Lower lobe of right lung (tissue), 2 donors: Measurements from ENCODE around the gene ZNF107. TPM values are rescaled to one million over a fixed set of nuclear protein-coding genes. Genes with fewer than 3 reads are reported as not detected.

Source experiments
- ATAC-seq, 2 donors: fragments of 200-7000 bp; cut with Tn5 transposase; one replicate each; pipeline ENCODE4 v1.9.1; 2020 to 2022; ENCODE audit warnings: mild to moderate bottlenecking in 2 of 2, moderate library complexity in 2 of 2
- DNase-seq: peaks from one replicate; pipeline ENCODE4 v3.0.0-alpha.2; 2020
- H3K27ac ChIP-seq: fragments of 200-600 bp; one replicate; pipeline ENCODE4 v1.8.0; 2022
- H3K27me3 ChIP-seq: fragments of 200-600 bp; one replicate; pipeline ENCODE4 v1.8.0; 2022; ENCODE audit warnings: low read depth
- H3K36me3 ChIP-seq: fragments of 200-600 bp; one replicate; pipeline ENCODE4 v1.8.0; 2022; ENCODE audit warnings: mild to moderate bottlenecking
- H3K4me1 ChIP-seq: fragments of 200-600 bp; one replicate; pipeline ENCODE4 v1.8.0; 2022
- H3K4me3 ChIP-seq: fragments of 200-600 bp; one replicate; pipeline ENCODE4 v1.8.0; 2022; ENCODE audit warnings: mild to moderate bottlenecking
- H3K9me3 ChIP-seq: fragments of 200-600 bp; one replicate; pipeline ENCODE4 v1.8.0; 2022
- intact Hi-C: fragments of 100-400 bp; cut with DNase I; formaldehyde crosslinking; loops from one replicate; pipeline ENCODE4 v1.11.0; 2022
- total RNA-seq: library from RNA; stranded (reverse); fragmentation: NEBNext Ultra II Directional; extraction: Animal tissue kit (Norgen Biotek cat#: 25700); gene quantifications from one replicate; pipeline ENCODE4 v1.2.1, GENCODE V29; 2021
- TF ChIP-seq, protein P1 (sequence below): fragments of 200-600 bp; IDR thresholded peaks from one replicate; pipeline ENCODE4 v1.8.0; 2022; ENCODE audit warnings: antibody characterized with exemption, mild to moderate bottlenecking
- donor health status: DM: no; HTN: yes; CAD: no; lungs with severe emphysema.

ZNF107 gene
- total RNA-seq, 1 donor from 2014 or later = 4.3 TPM

DNA sequence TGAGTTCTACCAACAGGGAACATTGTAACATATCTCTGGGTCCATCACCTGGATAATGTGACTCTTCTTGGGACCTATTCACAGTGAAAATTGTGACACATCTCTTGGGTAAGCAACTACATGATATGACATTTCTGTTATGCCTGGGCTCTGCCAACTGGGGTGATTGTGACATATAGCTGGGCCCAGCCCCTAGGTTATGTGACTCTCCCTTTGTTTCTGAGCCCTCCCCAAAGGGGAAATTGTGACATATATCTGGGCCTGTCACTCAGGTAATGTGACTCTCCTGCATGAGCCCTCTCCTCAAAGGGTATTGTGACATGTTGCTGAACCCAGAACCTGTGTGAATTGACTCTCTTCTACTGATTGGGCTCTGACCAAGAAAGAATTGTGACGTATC, 22.4 kb upstream of the ZNF107 start:
- H3K9me3 ChIP-seq = no peaks in the 10 kb centered on the region
- no peak overlapping the region for H3K27ac ChIP-seq
- DNase-seq (no peak), ATAC-seq (no peak)
- TF ChIP-seq, protein P1, sequence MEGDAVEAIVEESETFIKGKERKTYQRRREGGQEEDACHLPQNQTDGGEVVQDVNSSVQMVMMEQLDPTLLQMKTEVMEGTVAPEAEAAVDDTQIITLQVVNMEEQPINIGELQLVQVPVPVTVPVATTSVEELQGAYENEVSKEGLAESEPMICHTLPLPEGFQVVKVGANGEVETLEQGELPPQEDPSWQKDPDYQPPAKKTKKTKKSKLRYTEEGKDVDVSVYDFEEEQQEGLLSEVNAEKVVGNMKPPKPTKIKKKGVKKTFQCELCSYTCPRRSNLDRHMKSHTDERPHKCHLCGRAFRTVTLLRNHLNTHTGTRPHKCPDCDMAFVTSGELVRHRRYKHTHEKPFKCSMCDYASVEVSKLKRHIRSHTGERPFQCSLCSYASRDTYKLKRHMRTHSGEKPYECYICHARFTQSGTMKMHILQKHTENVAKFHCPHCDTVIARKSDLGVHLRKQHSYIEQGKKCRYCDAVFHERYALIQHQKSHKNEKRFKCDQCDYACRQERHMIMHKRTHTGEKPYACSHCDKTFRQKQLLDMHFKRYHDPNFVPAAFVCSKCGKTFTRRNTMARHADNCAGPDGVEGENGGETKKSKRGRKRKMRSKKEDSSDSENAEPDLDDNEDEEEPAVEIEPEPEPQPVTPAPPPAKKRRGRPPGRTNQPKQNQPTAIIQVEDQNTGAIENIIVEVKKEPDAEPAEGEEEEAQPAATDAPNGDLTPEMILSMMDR = no peak
- no peaks in the 10 kb centered on the region for H3K36me3 ChIP-seq
- no peaks in the 10 kb centered on the region for H3K27me3 ChIP-seq
- intact Hi-C loops = no loop called here
- no peaks in the 10 kb centered on the region for H3K4me1 ChIP-seq
- no peak overlapping the region for H3K4me3 ChIP-seq

DNA sequence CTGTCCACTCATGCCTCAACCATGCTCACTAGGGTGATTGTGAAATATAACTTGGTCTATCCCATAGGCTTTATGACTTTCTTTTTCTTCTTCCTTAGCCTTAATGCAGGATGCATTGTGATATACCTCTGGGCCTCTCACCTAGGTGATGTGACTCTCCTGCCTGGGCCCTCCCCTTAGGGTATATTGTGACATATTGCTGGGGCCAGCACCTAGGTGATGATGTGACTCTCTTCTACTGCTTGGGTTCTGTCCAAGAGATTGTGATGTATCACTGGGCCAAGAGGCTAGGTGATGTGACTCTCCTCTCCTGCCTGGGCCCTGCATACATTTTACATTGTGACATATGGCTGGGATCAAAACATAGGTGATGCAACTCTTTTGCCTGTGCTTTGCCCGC, 14.7 kb upstream of the ZNF107 start:
- Histone ChIP-seq H3K36me3 (no peaks in the 10 kb centered on the region), H3K9me3 (no peaks in the 10 kb centered on the region), H3K27ac (no peak overlapping the region), H3K4me1 (no peaks in the 10 kb centered on the region), H3K27me3 (no peaks in the 10 kb centered on the region), H3K4me3 (no peak overlapping the region)
- TF ChIP-seq, protein P1 = no peak
- DNase-seq (no peak), ATAC-seq (no peak)
- intact Hi-C loops = no loop called here

DNA sequence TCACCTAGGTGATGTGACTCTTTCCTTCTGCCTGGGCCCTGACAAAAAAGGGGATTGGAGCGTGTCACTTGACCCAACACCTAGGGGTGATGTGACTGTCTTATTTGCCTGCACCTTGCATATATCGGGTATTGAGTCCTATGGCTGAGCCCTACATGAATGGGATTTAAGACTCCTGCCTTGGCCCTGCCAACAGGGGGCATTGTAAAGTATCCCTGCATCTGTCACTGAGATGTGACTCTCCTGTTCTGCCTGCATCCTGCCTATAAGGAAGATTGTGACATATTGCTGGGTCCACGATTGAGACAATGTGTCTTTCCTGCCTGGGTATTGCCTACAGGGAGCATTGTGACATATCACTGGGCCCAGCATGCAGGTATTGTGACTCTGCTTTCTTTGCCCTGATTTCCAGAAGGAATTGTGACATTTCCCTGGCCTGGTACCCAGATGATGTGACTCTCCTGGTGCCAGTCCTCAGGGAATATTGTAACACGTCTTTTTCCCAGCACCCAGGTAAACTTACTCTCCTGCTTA, 14.2 kb upstream of the ZNF107 start:
- no peaks in the 10 kb centered on the region for H3K4me1 ChIP-seq
- H3K27me3 ChIP-seq = no peaks in the 10 kb centered on the region
- ATAC-seq = no peak
- DNase-seq = no peak
- H3K36me3 ChIP-seq = no peaks in the 10 kb centered on the region
- intact Hi-C loops = no loop called here
- no peak overlapping the region for H3K27ac ChIP-seq
- TF ChIP-seq, protein P1 = no peak
- no peak overlapping the region for H3K4me3 ChIP-seq
- no peaks in the 10 kb centered on the region for H3K9me3 ChIP-seq

DNA sequence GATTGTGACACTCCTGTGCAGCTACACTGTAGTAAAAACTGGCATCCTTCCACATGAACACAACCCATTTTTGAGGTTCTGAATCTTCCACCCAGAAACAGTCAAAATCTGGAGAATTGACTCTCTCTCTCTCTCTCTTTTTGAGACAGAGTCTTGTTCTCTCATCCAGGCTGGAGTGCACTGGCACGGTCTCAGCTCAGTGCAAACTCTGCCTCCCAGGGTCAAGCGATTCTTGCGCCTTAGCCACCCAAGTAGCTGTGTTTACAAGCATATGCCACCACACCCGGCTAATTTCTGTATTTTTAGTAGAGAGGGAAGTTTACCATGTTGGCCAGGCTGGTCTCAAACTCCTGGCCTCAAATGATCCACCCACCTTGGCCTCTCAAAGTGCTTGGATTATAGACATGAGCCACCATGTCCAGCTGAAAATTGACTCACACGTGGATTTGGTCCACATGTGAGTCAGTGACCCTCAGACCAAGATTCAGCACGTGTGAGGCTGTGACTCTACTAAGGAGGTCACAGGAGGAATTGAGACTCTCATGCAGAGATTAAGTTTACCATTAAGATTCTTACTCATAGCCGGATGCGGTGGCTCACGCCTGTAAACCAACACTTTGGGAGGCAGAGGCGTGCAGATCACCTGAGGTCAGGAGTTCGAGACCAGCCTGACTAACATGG, 12.1 kb upstream of the ZNF107 start:
- TF ChIP-seq, protein P1 = no peak
- H3K27me3 ChIP-seq = no peaks in the 10 kb centered on the region
- H3K4me3 ChIP-seq = no peak overlapping the region
- ATAC-seq = no peak
- no peak for DNase-seq
- no peaks in the 10 kb centered on the region for H3K36me3 ChIP-seq
- intact Hi-C loops = no loop called here
- no peak overlapping the region for H3K27ac ChIP-seq
- no peaks in the 10 kb centered on the region for H3K9me3 ChIP-seq
- H3K4me1 ChIP-seq = no peaks in the 10 kb centered on the region

DNA sequence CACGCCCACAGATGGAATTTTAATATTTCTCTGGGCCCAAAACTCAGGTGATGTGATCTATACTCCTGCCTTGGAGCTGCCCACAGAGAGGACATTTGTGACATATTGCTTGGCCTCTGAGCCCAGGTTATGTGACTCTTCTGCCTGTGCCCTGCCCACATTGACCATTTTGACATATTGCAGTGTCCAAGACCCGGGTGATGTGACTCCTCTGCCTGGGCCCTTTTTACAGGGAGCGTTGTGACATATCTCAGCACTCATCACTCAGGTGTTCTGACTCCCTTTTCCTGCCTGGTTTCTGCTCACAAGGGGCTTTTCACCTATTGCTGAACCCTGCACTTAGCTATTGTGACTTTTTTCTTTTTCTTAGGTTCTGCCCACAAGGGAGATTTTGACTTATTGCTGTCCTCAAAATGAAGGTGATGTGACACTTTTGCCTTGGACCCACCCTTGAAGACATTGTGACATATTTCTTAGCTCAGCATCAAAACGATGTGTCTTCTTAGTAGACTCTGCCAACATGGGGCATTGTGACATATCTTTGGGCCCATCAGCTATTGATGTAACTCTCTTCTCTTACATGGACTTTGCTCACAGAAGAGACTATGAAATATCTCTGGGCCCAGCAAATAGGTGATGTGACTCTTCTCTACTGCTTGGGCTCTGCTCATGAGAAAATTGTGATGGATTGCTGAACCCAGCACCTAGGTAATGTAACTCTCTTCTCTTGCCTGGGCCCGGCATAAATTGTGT, 11.0 kb upstream of the ZNF107 start:
- no peak overlapping the region for H3K27ac ChIP-seq
- TF ChIP-seq, protein P1 = no peak
- no peak overlapping the region for H3K4me3 ChIP-seq
- H3K27me3 ChIP-seq = no peaks in the 10 kb centered on the region
- intact Hi-C loops = no loop called here
- no peak for ATAC-seq
- no peak for DNase-seq
- H3K9me3 ChIP-seq = no peaks in the 10 kb centered on the region
- no peaks in the 10 kb centered on the region for H3K4me1 ChIP-seq
- H3K36me3 ChIP-seq = no peaks in the 10 kb centered on the region
